ENCODE measurements around the gene MAPK9. TPM values are rescaled to one million over a fixed set of nuclear protein-coding genes. Genes with fewer than 3 reads are reported as not detected.

MAPK9 gene
- total RNA-seq, 1 donor from 2014 or later, result 44.3 TPM

DNA sequence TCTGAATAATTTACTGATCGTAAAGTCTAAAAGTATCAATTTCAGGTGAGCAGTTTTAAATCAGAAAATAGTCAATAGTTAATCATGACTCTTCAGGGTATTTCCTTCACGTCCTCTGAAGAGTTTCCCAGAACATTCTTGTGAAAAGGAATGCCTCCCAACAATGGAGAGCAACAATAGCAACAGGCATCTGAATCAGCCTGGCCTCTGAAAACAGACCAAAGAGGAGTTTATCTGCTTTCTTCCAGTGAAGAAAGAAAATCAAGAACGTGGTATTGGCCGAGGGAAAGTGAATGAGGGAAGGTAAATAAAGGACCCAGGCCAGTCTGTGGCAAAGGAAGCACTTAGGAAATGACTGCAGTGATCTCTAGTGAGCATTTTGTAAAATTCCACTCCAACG, 56.8 kb downstream of the MAPK9 start:
- H3K27me3 Mint-ChIP-seq (ENCODE audit: low read depth), result no peaks in the 10 kb centered on the region
- H3K36me3 Mint-ChIP-seq (ENCODE audit: low read depth), result peaks cover 73% of the 10 kb centered on the region
- no peak overlapping the region for H3K27ac Mint-ChIP-seq
- H3K9me3 Mint-ChIP-seq, result peaks cover 8% of the 10 kb centered on the region
- no peaks in the 10 kb centered on the region for H3K4me1 Mint-ChIP-seq (ENCODE audit: low read depth)
- H3K4me3 Mint-ChIP-seq (ENCODE audit: low read depth), result no peak overlapping the region
- intact Hi-C loops (cut with micrococcal nuclease), result no loop called here
- DNase-seq (ENCODE audit: low spot score), result no peak

DNA sequence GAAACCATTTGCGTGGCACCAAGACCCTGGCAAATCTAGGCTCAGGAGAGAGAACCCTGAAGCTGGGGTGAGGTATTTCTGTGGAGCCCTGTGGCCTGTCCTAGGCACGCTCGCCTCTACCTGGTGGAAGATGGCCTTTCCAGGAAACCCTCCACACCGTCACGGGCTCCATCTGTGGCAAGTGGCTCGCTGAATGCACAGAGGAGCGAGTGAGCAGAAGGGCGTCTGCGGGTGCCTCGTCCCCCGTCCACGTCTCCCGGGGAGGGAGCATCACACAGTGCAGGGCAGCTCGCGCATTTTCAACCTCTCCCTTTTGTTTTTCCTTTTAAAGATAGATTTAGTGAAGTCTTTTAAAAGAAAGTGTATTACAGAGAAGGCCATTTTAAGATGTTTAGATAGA, 57.6 kb downstream of the MAPK9 start:
- DNase-seq (ENCODE audit: low spot score), result no peak
- Mint-ChIP-seq H3K36me3 (ENCODE audit: low read depth) (peaks cover 65% of the 10 kb centered on the region), H3K27ac (no peak overlapping the region), H3K9me3 (peaks cover 8% of the 10 kb centered on the region), H3K4me1 (ENCODE audit: low read depth) (no peaks in the 10 kb centered on the region), H3K4me3 (ENCODE audit: low read depth) (no peak overlapping the region), H3K27me3 (ENCODE audit: low read depth) (no peaks in the 10 kb centered on the region)
- intact Hi-C loops (cut with micrococcal nuclease), result no loop called here

DNA sequence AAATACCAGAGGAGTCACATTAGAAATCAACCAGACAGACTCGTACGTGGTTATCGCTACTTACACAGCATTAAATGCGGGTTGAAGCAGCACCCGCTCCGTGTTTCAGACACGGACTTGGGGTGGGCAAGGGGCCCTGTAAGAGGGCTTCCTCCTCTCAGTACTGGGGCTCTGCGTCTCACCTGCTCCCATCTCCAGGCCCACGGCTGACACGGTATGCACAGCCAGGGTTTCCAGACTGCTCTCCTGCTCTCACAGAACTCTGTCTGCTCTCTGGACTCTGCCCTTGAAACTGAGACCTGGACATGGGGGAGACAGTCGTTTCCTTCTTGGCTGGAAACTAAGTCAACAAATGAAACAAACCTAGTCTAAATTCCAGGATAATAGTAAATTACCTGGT, 58.2 kb downstream of the MAPK9 start:
- peaks cover 8% of the 10 kb centered on the region for H3K9me3 Mint-ChIP-seq
- no peak for DNase-seq (ENCODE audit: low spot score)
- peaks cover 60% of the 10 kb centered on the region for H3K36me3 Mint-ChIP-seq (ENCODE audit: low read depth)
- no peak overlapping the region for H3K27ac Mint-ChIP-seq
- H3K4me3 Mint-ChIP-seq (ENCODE audit: low read depth), result no peak overlapping the region
- no peaks in the 10 kb centered on the region for H3K27me3 Mint-ChIP-seq (ENCODE audit: low read depth)
- intact Hi-C loops (cut with micrococcal nuclease), result no loop called here
- H3K4me1 Mint-ChIP-seq (ENCODE audit: low read depth), result no peaks in the 10 kb centered on the region

DNA sequence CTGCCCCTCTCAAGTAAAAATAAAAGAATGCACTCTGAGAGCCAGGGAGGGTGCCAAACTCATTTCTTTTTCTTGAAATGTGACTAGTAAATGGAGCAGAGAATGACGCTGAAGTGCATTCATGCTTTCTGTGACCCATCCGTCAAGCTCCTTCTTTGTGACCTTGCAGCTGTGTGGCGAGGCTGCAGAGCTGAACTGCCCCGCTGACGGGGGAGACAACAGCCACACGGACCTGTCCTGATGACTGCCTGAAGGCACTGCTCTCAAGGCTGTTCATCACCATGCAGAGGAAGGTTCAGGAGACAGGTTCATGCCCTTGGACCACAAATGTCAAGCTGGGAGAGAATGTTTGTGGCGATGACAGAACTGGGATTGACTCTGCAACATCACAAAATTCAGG, 61.9 kb downstream of the MAPK9 start:
- H3K36me3 Mint-ChIP-seq (ENCODE audit: low read depth), result peaks cover 24% of the 10 kb centered on the region
- intact Hi-C loops (cut with micrococcal nuclease), result no loop called here
- no peak overlapping the region for H3K4me3 Mint-ChIP-seq (ENCODE audit: low read depth)
- no peaks in the 10 kb centered on the region for H3K27me3 Mint-ChIP-seq (ENCODE audit: low read depth)
- peaks cover 32% of the 10 kb centered on the region for H3K9me3 Mint-ChIP-seq
- H3K4me1 Mint-ChIP-seq (ENCODE audit: low read depth), result no peaks in the 10 kb centered on the region
- H3K27ac Mint-ChIP-seq, result no peak overlapping the region
- no peak for DNase-seq (ENCODE audit: low spot score)

DNA sequence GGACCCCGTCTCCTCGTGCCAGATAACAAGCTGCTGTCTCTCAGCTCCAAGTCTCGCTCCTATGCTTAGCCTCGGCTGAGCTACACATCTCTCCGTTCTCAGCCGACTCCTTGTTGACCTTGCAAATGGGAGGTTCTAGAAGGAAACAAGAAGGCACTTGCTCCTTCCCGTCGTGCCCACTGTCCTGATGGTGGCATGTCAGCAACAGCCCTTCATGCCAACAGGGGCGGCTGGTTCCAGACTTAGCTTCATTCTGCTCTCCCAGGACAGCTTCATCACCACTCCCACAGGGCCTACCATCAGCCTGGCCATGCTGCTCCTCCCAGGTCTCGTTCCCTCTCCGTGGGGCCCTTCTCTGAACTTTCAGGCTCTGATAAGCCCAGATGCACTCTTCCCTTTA, 69.8 kb downstream of the MAPK9 start:
- Mint-ChIP-seq H3K4me3 (ENCODE audit: low read depth) (no peak overlapping the region), H3K27me3 (ENCODE audit: low read depth) (no peaks in the 10 kb centered on the region), H3K27ac (no peak overlapping the region), H3K36me3 (ENCODE audit: low read depth) (peaks cover 2% of the 10 kb centered on the region), H3K9me3 (peaks cover 72% of the 10 kb centered on the region), H3K4me1 (ENCODE audit: low read depth) (no peaks in the 10 kb centered on the region)
- intact Hi-C loops (cut with micrococcal nuclease), result no loop called here
- DNase-seq (ENCODE audit: low spot score), result no peak

DNA sequence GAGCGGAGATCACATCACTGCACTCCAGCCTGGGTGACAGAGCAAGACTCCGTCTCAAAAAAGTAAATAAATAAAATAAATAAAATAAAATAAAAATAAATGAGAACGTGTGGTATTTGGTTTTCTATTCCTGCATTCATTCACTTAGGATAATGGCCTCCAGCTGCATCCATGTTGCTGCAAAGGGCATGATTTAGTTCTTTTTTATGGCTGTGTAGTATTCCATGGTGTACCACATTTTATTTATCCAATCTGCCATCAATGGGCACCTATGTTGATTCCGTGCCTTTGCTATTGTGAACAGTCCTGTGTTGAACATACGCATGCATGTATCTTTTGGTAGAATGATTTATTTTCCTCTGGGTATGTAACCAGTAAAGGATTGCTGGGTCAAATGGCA, 74.1 kb downstream of the MAPK9 start:
- Mint-ChIP-seq H3K4me3 (ENCODE audit: low read depth) (no peak overlapping the region), H3K27ac (no peak overlapping the region), H3K9me3 (peaks cover 39% of the 10 kb centered on the region), H3K4me1 (ENCODE audit: low read depth) (no peaks in the 10 kb centered on the region), H3K36me3 (ENCODE audit: low read depth) (no peaks in the 10 kb centered on the region), H3K27me3 (ENCODE audit: low read depth) (no peaks in the 10 kb centered on the region)
- intact Hi-C loops (cut with micrococcal nuclease), result no loop called here
- no peak for DNase-seq (ENCODE audit: low spot score)

DNA sequence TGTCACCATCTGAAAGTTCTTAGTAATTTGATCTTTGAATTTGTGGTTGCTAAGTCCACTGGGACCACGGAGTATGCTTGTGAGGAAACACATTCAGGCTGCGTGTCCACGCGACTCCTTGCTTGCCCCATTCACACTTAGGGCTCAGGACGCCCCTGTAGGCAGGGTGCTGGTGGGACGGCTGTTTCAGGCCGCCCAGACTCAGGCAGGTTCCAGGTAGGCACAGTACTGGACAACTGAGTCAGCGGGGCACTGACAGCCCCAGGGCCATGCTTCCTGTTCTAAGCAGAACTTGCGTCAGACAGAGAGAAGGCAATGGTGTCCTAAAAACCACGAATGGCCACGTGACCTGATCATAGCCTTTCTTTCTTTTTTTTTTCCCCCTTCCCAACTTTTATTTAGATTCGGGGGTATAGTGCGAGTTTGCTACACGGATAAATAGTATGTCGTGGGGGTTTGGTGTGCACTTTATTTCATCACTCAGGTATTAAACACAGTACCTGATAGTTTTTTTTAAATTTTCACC, 75.2 kb downstream of the MAPK9 start:
- intact Hi-C loops (cut with micrococcal nuclease), result no loop called here
- Mint-ChIP-seq H3K4me1 (ENCODE audit: low read depth) (no peaks in the 10 kb centered on the region), H3K9me3 (peaks cover 28% of the 10 kb centered on the region), H3K27ac (no peak overlapping the region), H3K36me3 (ENCODE audit: low read depth) (no peaks in the 10 kb centered on the region), H3K27me3 (ENCODE audit: low read depth) (no peaks in the 10 kb centered on the region), H3K4me3 (ENCODE audit: low read depth) (no peak overlapping the region)
- DNase-seq (ENCODE audit: low spot score), result no peak

DNA sequence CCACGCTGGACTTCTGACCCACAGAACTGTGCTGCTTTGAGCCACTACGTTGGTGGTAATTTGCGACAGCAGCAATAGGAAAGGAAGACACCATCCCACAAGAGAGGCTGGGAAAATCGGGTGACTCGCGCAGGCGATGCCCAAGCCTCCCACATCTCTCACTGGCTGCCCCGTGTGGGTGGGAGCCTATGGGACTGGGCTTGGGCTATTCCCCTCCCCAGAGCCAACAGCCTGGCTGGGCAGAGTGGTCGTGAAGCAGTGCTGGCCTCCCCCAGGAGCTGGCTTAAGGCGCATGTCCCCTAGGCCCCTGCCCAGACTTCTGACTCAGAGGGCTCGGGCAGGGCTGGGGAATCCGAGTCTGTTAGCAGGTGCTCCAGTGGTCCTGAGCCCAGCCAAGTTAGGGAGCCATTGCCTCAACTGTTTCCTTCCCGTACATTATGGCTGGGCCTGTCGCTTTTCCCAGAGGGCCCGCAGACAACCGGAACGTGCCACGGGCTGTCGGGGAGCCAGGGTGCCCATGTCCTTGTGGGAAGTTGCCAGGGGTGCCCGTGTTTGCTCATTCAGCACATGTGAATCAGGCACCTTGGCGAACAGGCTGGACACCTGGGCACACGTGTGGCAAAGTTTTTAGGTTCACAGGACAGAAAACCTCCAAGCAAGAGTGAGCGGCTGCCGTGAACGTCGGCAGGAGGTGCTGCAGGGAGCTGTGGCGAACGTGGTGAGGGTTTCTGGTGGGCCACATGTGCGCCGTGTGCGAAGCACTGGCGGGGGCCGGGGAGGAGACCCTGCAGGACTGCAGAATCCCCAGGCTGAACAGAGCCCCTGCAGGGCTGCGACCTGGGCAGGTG, 75.9 kb downstream of the MAPK9 start:
- Mint-ChIP-seq H3K27ac (no peak overlapping the region), H3K27me3 (ENCODE audit: low read depth) (no peaks in the 10 kb centered on the region), H3K4me3 (ENCODE audit: low read depth) (no peak overlapping the region), H3K9me3 (peaks cover 26% of the 10 kb centered on the region), H3K4me1 (ENCODE audit: low read depth) (no peaks in the 10 kb centered on the region), H3K36me3 (ENCODE audit: low read depth) (no peaks in the 10 kb centered on the region)
- intact Hi-C loops (cut with micrococcal nuclease), result no loop called here
- DNase-seq (ENCODE audit: low spot score), result no peak

DNA sequence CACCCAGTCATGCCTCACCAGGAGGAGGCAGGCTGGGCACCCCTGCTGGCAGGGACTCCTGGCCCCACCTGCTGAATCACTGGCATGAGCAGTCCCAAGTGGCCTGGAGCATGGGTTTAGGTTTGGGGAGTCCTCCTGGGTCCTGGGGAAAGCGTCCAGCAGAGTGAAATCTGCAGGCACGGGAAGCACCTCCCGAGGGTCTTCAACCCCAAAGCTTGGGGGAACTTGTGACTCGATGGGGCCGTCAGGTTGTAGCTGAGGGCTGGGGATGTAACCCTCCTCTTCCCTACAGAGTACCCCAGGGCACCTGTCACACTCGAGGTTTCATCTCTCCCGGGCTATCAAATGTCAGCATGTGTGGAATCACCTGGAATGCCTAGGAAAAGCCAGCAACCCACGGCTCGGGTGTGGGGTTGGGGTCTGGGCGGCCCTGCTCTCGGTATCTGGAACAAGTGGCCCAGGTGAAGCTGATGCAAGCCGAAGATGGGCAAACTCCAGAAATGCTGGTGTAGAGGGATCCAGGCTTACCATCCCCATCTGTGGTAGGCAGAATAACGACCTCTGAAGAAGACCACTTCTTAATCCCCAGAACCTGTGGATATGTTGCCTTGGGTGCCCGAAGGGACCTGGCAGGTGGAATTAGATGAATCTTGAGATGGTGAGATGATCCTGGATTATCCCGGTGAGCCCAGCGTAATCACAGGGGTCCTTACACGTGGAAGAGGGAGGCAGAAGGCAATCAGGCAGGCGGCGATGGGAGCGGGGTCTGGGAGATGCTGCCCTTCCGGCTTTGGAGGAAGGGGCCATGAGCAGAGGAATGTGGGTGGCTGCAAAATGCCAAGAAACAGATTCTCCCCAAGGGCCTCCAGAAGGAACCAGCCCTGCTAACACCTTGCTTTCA, 76.8 kb downstream of the MAPK9 start:
- intact Hi-C loops (cut with micrococcal nuclease), result no loop called here
- Mint-ChIP-seq H3K4me3 (ENCODE audit: low read depth) (no peak overlapping the region), H3K4me1 (ENCODE audit: low read depth) (no peaks in the 10 kb centered on the region), H3K36me3 (ENCODE audit: low read depth) (no peaks in the 10 kb centered on the region), H3K27ac (no peak overlapping the region), H3K27me3 (ENCODE audit: low read depth) (no peaks in the 10 kb centered on the region), H3K9me3 (peaks cover 24% of the 10 kb centered on the region)
- DNase-seq (ENCODE audit: low spot score), result no peak

DNA sequence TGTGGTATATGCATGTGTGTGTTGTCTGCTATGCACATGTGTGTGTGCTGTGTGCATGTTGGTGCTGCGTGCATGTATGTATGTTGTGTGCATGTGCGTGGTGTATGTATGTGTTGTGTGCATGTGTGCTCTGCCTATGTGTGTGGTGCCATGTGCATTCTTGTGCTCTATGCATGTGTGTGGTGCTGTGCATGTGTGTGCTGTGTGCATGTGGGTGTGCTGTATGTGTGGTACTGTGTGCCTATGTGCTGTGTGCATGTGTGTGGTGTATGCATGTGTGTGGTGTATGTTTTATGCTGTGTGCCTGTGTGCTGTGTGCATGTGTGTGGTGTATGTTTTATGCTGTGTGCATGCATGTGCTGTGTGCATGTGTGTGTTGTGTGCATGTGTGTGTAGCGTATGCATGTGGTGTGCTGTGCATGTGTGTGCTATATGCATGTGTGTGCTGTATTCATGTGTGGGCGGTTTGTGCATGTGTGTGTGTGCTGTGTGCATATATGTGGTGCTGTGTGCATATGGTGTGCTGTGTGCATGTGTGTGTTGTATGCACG, 78.2 kb downstream of the MAPK9 start:
- peaks cover 6% of the 10 kb centered on the region for H3K27me3 Mint-ChIP-seq (ENCODE audit: low read depth)
- DNase-seq (ENCODE audit: low spot score), result no peak
- H3K27ac Mint-ChIP-seq, result no peak overlapping the region
- peaks cover 10% of the 10 kb centered on the region for H3K9me3 Mint-ChIP-seq
- H3K4me1 Mint-ChIP-seq (ENCODE audit: low read depth), result no peaks in the 10 kb centered on the region
- H3K4me3 Mint-ChIP-seq (ENCODE audit: low read depth), result no peak overlapping the region
- no peaks in the 10 kb centered on the region for H3K36me3 Mint-ChIP-seq (ENCODE audit: low read depth)
- intact Hi-C loops (cut with micrococcal nuclease), result no loop called here

DNA sequence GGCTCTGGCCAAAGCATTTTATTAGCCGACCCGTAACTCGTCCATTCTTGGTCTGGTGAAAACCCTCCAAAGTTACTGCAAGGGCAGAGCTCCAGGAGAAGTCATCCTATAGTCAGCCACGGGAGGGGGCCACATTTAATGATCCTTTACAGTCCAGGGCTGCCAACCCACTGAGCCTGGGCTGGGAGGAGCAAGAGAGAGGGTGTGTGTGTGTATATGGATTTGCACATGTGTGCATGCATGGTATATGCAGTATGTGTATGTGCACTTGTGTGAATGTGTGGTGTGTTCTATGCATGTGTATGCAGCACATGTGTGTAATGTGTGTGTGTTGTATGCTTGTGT, 78.7 kb downstream of the MAPK9 start:
- Mint-ChIP-seq H3K36me3 (ENCODE audit: low read depth) (no peaks in the 10 kb centered on the region), H3K27ac (no peak overlapping the region), H3K27me3 (ENCODE audit: low read depth) (peaks cover 9% of the 10 kb centered on the region), H3K4me1 (ENCODE audit: low read depth) (no peaks in the 10 kb centered on the region), H3K9me3 (peaks cover 5% of the 10 kb centered on the region), H3K4me3 (ENCODE audit: low read depth) (no peak overlapping the region)
- no peak for DNase-seq (ENCODE audit: low spot score)
- intact Hi-C loops (cut with micrococcal nuclease), result no loop called here

DNA sequence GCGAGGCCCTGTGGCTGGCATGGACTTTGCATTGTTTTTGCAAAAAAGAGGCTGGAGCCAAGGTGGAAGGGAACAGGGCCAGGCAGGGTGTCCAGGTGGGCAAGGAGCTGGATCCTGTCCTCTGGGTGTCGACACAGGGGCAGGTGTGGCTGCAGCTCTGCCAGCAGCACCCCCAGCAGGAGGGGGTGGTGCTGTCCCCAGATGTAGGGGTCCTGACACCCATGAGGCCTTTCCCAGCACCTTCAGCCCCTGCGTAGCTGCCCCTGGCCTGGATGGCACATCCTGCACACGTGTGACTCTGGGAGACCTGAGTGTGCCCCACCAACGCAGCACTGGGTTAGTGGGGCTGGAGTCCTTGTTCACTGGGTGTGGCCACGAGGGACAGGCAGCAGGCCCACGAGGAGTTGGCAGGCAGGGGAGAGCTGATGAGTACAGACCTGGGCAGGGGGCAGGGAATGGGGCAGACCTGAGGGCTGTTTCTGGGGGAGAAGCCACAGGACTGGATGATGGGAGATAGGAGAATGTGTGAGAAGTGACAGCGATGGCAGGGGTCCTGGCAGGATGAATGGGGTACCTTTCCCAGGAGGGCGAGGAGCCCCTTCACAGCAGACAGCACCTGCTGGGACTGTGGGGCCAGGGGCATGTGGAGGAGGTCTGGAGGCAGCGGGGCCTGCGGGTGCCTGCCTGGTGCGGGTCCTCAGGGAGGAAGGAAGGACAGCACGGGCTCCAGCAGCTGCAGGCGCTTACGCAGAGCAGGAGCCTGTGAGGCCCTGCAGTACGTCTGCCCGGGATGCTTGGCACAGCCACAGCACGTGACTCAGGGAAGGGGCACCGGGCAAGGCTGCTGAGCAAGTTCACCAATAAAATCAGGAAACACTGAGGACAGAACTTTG, 79.3 kb downstream of the MAPK9 start:
- Mint-ChIP-seq H3K9me3 (no peaks in the 10 kb centered on the region), H3K4me3 (ENCODE audit: low read depth) (no peak overlapping the region), H3K4me1 (ENCODE audit: low read depth) (peaks cover 2% of the 10 kb centered on the region), H3K27ac (no peak overlapping the region), H3K36me3 (ENCODE audit: low read depth) (no peaks in the 10 kb centered on the region), H3K27me3 (ENCODE audit: low read depth) (peaks cover 15% of the 10 kb centered on the region)
- intact Hi-C loops (cut with micrococcal nuclease), result no loop called here
- no peak for DNase-seq (ENCODE audit: low spot score)
